ENCODE measurements around the gene FAM53A. TPM values are rescaled to one million over a fixed set of nuclear protein-coding genes. Genes with fewer than 3 reads are reported as not detected.

FAM53A gene
- total and polyA plus RNA-seq, 2 of the 4 experiments (the other 2 are of a cell fraction), result 2.0 to 3.1 TPM

DNA sequence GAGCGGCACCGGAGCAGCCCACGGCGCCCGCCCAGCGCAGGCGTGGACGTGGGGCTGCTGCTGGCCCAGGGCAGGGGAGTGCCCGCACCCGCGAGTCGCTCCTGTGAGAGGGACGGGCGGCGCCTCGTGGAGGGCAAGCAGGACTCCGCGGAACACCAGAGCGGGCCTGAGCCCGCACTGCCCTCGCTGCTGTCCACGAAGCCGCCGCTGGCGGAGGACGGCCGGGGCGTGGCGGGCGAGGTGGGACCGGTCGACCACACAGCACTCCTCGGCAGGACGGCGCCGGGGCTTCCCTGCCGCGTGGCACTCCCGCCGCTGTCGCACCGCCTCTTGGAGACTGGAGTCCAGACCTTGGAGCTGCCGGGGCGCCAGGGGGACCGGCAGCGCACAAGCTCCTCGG lies 29.0 kb downstream of the FAM53A start:
- no peak overlapping the region for H2BK15ac ChIP-seq (ENCODE audit: low read depth, low read length)
- no peak for DNase-seq
- H4K5ac ChIP-seq (ENCODE audit: low read depth, low read length), result no peak overlapping the region
- no peaks in the 10 kb centered on the region for H3K9me3 ChIP-seq (ENCODE audit: control insufficient read depth, insufficient read depth, low read length)
- H3K18ac ChIP-seq (ENCODE audit: low read depth, low read length), result no peak overlapping the region
- no peaks in the 10 kb centered on the region for H3K36me3 ChIP-seq (ENCODE audit: control insufficient read depth, insufficient read depth, low read length)
- H4K91ac ChIP-seq (ENCODE audit: insufficient read depth, low read depth, low read length), result no peak overlapping the region
- no peak overlapping the region for H3K14ac ChIP-seq (replicated peaks; ENCODE audit: low read depth, low read length)
- no peaks in the 10 kb centered on the region for H3K4me1 ChIP-seq (ENCODE audit: control insufficient read depth, insufficient read depth, low read length)
- H4K8ac ChIP-seq (ENCODE audit: low read depth in 2 of 2, low read length in 2 of 2), result no peak overlapping the region
- no peak overlapping the region for H2BK20ac ChIP-seq (ENCODE audit: low read depth, low read length)
- H2AFZ ChIP-seq (replicated peaks; ENCODE audit: low read length, poor library complexity), result no peak overlapping the region
- H2BK5ac ChIP-seq (ENCODE audit: low read depth, low read length, poor library complexity, severe bottlenecking), result no peak overlapping the region
- H3K4ac ChIP-seq (ENCODE audit: low read depth, low read length), result no peak overlapping the region
- H3K4me2 ChIP-seq (ENCODE audit: low read depth, low read length), result no peak overlapping the region
- ChIA-PET POLR2A (ENCODE audit: unreplicated experiment) (no interaction called here), CTCF (no interaction called here)
- H2AK9ac ChIP-seq (replicated peaks; ENCODE audit: low read depth, low read length, poor library complexity), result no peak overlapping the region
- dilution Hi-C loops (cut with HindIII; ENCODE audit: low sequenced_read_pairs, unreplicated experiment), result no loop called here
- H3K27ac ChIP-seq (ENCODE audit: insufficient read depth, low read length), result no peak overlapping the region
- H2BK120ac ChIP-seq (ENCODE audit: low read depth, low read length), result no peak overlapping the region
- H3K4me3 ChIP-seq (ENCODE audit: insufficient read depth, low read depth, low read length), result no peak overlapping the region
- peaks cover 14% of the 10 kb centered on the region for H3K9me1 ChIP-seq (ENCODE audit: insufficient read depth, low read length)
- no peak for ATAC-seq (ENCODE audit: low read depth)
- in situ Hi-C loops (cut with MboI; ENCODE audit: low sequenced_read_pairs), result no loop called here
- H3K9ac ChIP-seq (ENCODE audit: low read depth, low read length), result no peak overlapping the region
- H3K56ac ChIP-seq (ENCODE audit: extremely low read depth, insufficient read depth, low read length), result no peak overlapping the region
- intact Hi-C loops (cut with micrococcal nuclease), result no loop called here
- H3K79me1 ChIP-seq (ENCODE audit: low read depth in 1 of 2, low read length in 2 of 2), result peaks cover 0 to 4% of the 10 kb centered on the region in 2 experiments; a peak in 1 of 4 replicates
- TF ChIP-seq SMC3 (IDR thresholded peaks at IDR 0.05; ENCODE audit: low read depth, low read length) (no peak), BHLHE40 (IDR thresholded peaks at IDR 0.05; ENCODE audit: low read depth, low read length) (no peak), RCOR1 (IDR thresholded peaks at IDR 0.05; ENCODE audit: insufficient replicate concordance, low read length) (no peak), MXI1 (IDR thresholded peaks at IDR 0.05; ENCODE audit: borderline replicate concordance, low read depth, low read length) (no peak), FOS (IDR thresholded peaks at IDR 0.05; ENCODE audit: low read depth, low read length) (no peak)
- TF ChIP-seq, protein P1, sequence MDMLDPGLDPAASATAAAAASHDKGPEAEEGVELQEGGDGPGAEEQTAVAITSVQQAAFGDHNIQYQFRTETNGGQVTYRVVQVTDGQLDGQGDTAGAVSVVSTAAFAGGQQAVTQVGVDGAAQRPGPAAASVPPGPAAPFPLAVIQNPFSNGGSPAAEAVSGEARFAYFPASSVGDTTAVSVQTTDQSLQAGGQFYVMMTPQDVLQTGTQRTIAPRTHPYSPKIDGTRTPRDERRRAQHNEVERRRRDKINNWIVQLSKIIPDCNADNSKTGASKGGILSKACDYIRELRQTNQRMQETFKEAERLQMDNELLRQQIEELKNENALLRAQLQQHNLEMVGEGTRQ (IDR thresholded peaks at IDR 0.05; ENCODE audit: low read depth, low read length), result no peak
- TF ChIP-seq, protein P2, sequence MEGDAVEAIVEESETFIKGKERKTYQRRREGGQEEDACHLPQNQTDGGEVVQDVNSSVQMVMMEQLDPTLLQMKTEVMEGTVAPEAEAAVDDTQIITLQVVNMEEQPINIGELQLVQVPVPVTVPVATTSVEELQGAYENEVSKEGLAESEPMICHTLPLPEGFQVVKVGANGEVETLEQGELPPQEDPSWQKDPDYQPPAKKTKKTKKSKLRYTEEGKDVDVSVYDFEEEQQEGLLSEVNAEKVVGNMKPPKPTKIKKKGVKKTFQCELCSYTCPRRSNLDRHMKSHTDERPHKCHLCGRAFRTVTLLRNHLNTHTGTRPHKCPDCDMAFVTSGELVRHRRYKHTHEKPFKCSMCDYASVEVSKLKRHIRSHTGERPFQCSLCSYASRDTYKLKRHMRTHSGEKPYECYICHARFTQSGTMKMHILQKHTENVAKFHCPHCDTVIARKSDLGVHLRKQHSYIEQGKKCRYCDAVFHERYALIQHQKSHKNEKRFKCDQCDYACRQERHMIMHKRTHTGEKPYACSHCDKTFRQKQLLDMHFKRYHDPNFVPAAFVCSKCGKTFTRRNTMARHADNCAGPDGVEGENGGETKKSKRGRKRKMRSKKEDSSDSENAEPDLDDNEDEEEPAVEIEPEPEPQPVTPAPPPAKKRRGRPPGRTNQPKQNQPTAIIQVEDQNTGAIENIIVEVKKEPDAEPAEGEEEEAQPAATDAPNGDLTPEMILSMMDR (conservative IDR thresholded peaks at IDR 0.05; ENCODE audit: low read depth, low read length), result no peak
- TF ChIP-seq, protein P3, sequence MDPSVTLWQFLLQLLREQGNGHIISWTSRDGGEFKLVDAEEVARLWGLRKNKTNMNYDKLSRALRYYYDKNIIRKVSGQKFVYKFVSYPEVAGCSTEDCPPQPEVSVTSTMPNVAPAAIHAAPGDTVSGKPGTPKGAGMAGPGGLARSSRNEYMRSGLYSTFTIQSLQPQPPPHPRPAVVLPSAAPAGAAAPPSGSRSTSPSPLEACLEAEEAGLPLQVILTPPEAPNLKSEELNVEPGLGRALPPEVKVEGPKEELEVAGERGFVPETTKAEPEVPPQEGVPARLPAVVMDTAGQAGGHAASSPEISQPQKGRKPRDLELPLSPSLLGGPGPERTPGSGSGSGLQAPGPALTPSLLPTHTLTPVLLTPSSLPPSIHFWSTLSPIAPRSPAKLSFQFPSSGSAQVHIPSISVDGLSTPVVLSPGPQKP (IDR thresholded peaks at IDR 0.05; ENCODE audit: borderline replicate concordance, low read depth, low read length), result no peak
- H4K20me1 ChIP-seq (ENCODE audit: insufficient read depth, low read length), result peaks cover 4% of the 10 kb centered on the region
- 97% methylated on average over 25 of the region's 47 CpGs; no CpG with 5 or more reads in 1 of the 2 experiments for WGBS, 2 experiments (ENCODE audit: extremely low coverage in 2 of 2, insufficient read length in 1 of 2)
- H2AK5ac ChIP-seq (ENCODE audit: low read depth, low read length), result no peak overlapping the region
- BruUV-seq (replicated peaks), result no TSS peak
- no peaks in the 10 kb centered on the region for H3K27me3 ChIP-seq (ENCODE audit: control insufficient read depth, insufficient read depth, low read length)
- no peak overlapping the region for H3K23ac ChIP-seq (ENCODE audit: low read depth, low read length)
